GM18517 (cell line): ENCODE measurements around the gene IFIT3.

Source experiments
- ATAC-seq: cut with Tn5 transposase; IDR thresholded peaks from one replicate; pipeline ENCODE4 v1.9.1; 2021; ENCODE audit warnings: mild to moderate bottlenecking, moderate library complexity; ENCODE audit not compliant: unreplicated experiment

IFIT3 gene

DNA sequence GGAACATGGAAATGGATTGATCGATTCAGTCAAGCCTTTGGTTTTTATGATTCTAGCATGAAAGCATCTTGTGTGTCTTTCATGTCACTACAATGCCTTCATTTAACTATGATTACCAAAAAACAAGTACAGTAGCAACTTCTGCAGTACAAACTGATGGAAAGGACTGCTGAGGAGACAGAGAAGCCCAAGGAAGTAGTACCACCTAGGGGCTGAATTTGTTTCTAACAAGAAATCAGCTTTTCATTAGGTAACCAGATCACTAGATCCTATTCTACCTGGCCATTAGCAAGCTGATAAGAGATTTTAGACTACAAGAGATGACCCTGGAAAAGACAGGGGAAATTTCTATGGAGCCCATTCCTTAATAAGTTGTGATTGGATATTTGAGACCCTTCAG is 61.5 kb downstream of the IFIT3 start:
- no peak for ATAC-seq
